PC-3 (cell line): Measurements from ENCODE around the gene TPP2. TPM values are rescaled to one million over a fixed set of nuclear protein-coding genes. Genes with fewer than 3 reads are reported as not detected.

ENCODE experiments used
- ATAC-seq: fragments of 200-7000 bp; cut with Tn5 transposase; 2 replicates; pipeline ENCODE4 v1.9.1; 2020; ENCODE audit warnings: mild to moderate bottlenecking, moderate library complexity
- BruUV-seq: library from RNA; stranded (reverse); fragments of 400-500 nt; replicated peaks from 2 replicates; lab custom pipeline; 2021; lab: Mats Ljungman, UMichigan
- CTCF ChIA-PET: fragments of 300-600 bp; sonication (Branson Sonifier 250); formaldehyde crosslinking; loops from one replicate; lab custom pipeline; 2022; ENCODE audit warnings: antibody characterized with exemption; lab: Charles Lee
- POLR2A ChIA-PET: fragments of 300-600 bp; sonication (Branson Sonifier 250); formaldehyde crosslinking; loops from one replicate; lab custom pipeline; 2022; ENCODE audit warnings: antibody characterized with exemption; ENCODE audit not compliant: unreplicated experiment; lab: Charles Lee
- DNase-seq: peaks from one replicate; pipeline ENCODE4 v3.0.0-alpha.2; 2015
- H2AFZ ChIP-seq: fragments of 300-600 bp; sonication (generic); 2 replicates; pipeline ENCODE4 v1.6.0; 2016; ENCODE audit warnings: antibody characterized with exemption, low read length
- H3F3A ChIP-seq: fragments of 300-600 bp; sonication (generic); one replicate; pipeline ENCODE4 v1.6.0; 2017; ENCODE audit warnings: antibody characterized with exemption, low read length, control low read depth, mild to moderate bottlenecking; ENCODE audit not compliant: unreplicated experiment
- H3K27ac ChIP-seq: fragments of 300-600 bp; sonication (generic); 2 replicates; pipeline ENCODE4 v1.5.1; 2016; ENCODE audit warnings: mild to moderate bottlenecking, low read length
- H3K27me3 ChIP-seq: fragments of 300-600 bp; sonication (generic); 2 replicates; pipeline ENCODE4 v1.6.1; 2016; ENCODE audit warnings: low read length, mixed read lengths
- H3K36me3 ChIP-seq: fragments of 300-600 bp; sonication (generic); 2 replicates; pipeline ENCODE4 v1.6.1; 2016; ENCODE audit warnings: low read depth, mixed run types, low read length, mixed read lengths
- H3K4me1 ChIP-seq: fragments of 300-600 bp; sonication (generic); 2 replicates; pipeline ENCODE4 v1.5.1; 2016; ENCODE audit warnings: low read length; ENCODE audit not compliant: insufficient read depth
- H3K4me2 ChIP-seq: fragments of 300-600 bp; sonication (generic); 2 replicates; pipeline ENCODE4 v1.6.0; 2016; ENCODE audit warnings: low read length
- H3K4me3 ChIP-seq: fragments of 300-600 bp; sonication (generic); 2 replicates; pipeline ENCODE4 v1.5.1; 2016; ENCODE audit warnings: mild to moderate bottlenecking, low read length, mixed read lengths
- H3K79me2 ChIP-seq: fragments of 300-600 bp; sonication (generic); 2 replicates; pipeline ENCODE4 v1.6.1; 2017; ENCODE audit warnings: low read length, mixed read lengths
- H3K9ac ChIP-seq: fragments of 300-600 bp; sonication (generic); 2 replicates; pipeline ENCODE4 v1.6.0; 2016; ENCODE audit warnings: mild to moderate bottlenecking, low read length
- H3K9me2 ChIP-seq: fragments of 300-600 bp; sonication (generic); replicated peaks from 2 replicates; pipeline ENCODE4 v1.6.1; 2016; ENCODE audit warnings: mixed run types, low read length, mixed read lengths
- H3K9me3 ChIP-seq: fragments of 300-600 bp; sonication (generic); 2 replicates; pipeline ENCODE4 v1.6.1; 2016; ENCODE audit warnings: low read length, mixed read lengths
- H4K20me1 ChIP-seq: fragments of 300-600 bp; sonication (generic); 2 replicates; pipeline ENCODE4 v1.6.1; 2016; ENCODE audit warnings: low read length, mixed read lengths
- CTCF ChIP-seq: fragments of 300-600 bp; sonication (generic); conservative IDR thresholded peaks from 2 replicates; pipeline ENCODE4 v1.5.1; 2017; ENCODE audit warnings: antibody characterized with exemption, low read depth, mild to moderate bottlenecking, low read length
- EZH2 ChIP-seq: fragments of 300-600 bp; sonication (generic); IDR thresholded peaks from one replicate; pipeline ENCODE4 v1.6.1; 2017; ENCODE audit warnings: antibody characterized with exemption, mild to moderate bottlenecking, low read length; ENCODE audit not compliant: unreplicated experiment
- EZH2phosphoT487 ChIP-seq: fragments of 300-600 bp; sonication (generic); IDR thresholded peaks from 2 replicates; pipeline ENCODE4 v1.6.1; 2018; ENCODE audit warnings: mild to moderate bottlenecking, antibody characterized with exemption, low read length, borderline replicate concordance
- intact Hi-C: fragments of 100-400 bp; cut with micrococcal nuclease; formaldehyde crosslinking; loops from 2 replicates; pipeline ENCODE4 v1.9.0; 2023
- total RNA-seq: library from RNA; depleted of rRNA; stranded (reverse); fragments of >200 nt; gene quantifications from 2 replicates; pipeline ENCODE4 v1.2.3, GENCODE V29; 2014

The TPP2 gene
- total RNA-seq, 1 experiment from 2014 or later, result 30.4 TPM

- intact Hi-C loops, result no loop called here
- ATAC-seq, result no peak
Observed at GRCh38 chr13:102702965-102703725, 106.4 kb downstream of the TPP2 start.

GRCh38 chr13:102703726-102704035 lies 106.9 kb downstream of the TPP2 start:
- no peaks in the 10 kb centered on the region for H3F3A ChIP-seq
- H3K9me2 ChIP-seq, result no peaks in the 10 kb centered on the region
- TF ChIP-seq CTCF, result no peak
- no peak for TF ChIP-seq EZH2phosphoT487
- TF ChIP-seq EZH2, result no peak
- ChIA-PET POLR2A (no interaction called here), CTCF (no interaction called here)
- H3K27ac ChIP-seq, result no peak overlapping the region
- DNase-seq (no peak), ATAC-seq (no peak)
- no peak overlapping the region for H2AFZ ChIP-seq
- no peaks in the 10 kb centered on the region for H3K27me3 ChIP-seq
- no peaks in the 10 kb centered on the region for H4K20me1 ChIP-seq
- H3K9ac ChIP-seq, result no peak overlapping the region
- H3K4me2 ChIP-seq, result 0 out of 2 replicates have a peak overlapping the region, but pooled peaks have one; percentile 39
- intact Hi-C loops, result no loop called here
- H3K4me1 ChIP-seq, result peaks cover 44% of the 10 kb centered on the region
- no peaks in the 10 kb centered on the region for H3K79me2 ChIP-seq
- no peaks in the 10 kb centered on the region for H3K9me3 ChIP-seq
- H3K4me3 ChIP-seq, result no peak overlapping the region
- no peaks in the 10 kb centered on the region for H3K36me3 ChIP-seq
- no TSS peak for BruUV-seq

More at GRCh38 chr13:102702965-102703725, 106.4 kb downstream of the TPP2 start:
- CTCF ChIA-PET, result no interaction called here
- no peak overlapping the region for H3K27ac ChIP-seq
- H3K4me2 ChIP-seq, result no peak overlapping the region
- no peak for DNase-seq
- no peaks in the 10 kb centered on the region for H4K20me1 ChIP-seq
- no peaks in the 10 kb centered on the region for H3K36me3 ChIP-seq
- H3F3A ChIP-seq, result no peaks in the 10 kb centered on the region
- POLR2A ChIA-PET, result no interaction called here
- no peak overlapping the region for H2AFZ ChIP-seq
- TF ChIP-seq CTCF (no peak), EZH2phosphoT487 (no peak), EZH2 (no peak)
- no peaks in the 10 kb centered on the region for H3K9me2 ChIP-seq
- peaks cover 42% of the 10 kb centered on the region for H3K4me1 ChIP-seq
- no peaks in the 10 kb centered on the region for H3K27me3 ChIP-seq
- H3K79me2 ChIP-seq, result no peaks in the 10 kb centered on the region
- no TSS peak for BruUV-seq
- no peak overlapping the region for H3K4me3 ChIP-seq
- no peaks in the 10 kb centered on the region for H3K9me3 ChIP-seq
- no peak overlapping the region for H3K9ac ChIP-seq
